ENCODE results near the gene SUMO4.

Gene SUMO4

DNA sequence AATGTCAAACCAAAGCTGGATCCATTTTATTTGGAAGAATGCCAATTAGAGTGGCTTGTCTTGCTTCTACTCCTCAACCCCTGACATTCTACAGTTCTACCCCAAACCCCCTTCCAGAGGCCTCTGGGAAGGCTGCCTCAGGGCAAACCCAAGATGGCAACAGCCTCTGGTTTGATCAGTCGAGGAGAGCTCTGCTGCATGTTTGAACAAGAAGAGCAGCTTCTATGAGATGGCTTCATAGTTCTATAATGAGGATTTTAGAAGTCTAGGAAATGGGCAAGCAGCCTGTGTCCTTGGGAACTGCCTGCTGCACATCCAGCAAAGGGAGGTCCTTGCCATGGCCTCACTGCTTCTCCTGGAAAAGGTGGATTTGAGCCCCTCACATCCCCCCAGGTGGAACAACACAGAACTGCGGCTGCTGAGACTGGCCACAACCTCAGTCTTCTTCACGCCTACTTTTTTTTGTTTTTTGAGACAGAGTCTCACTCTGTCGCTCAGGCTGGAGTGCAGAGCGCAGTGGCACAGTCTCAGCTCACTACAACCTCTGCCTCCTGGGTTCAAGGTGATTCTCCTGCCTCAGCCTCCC, 46.8 kb downstream of the SUMO4 start:
- TF ChIP-seq, protein P1, sequence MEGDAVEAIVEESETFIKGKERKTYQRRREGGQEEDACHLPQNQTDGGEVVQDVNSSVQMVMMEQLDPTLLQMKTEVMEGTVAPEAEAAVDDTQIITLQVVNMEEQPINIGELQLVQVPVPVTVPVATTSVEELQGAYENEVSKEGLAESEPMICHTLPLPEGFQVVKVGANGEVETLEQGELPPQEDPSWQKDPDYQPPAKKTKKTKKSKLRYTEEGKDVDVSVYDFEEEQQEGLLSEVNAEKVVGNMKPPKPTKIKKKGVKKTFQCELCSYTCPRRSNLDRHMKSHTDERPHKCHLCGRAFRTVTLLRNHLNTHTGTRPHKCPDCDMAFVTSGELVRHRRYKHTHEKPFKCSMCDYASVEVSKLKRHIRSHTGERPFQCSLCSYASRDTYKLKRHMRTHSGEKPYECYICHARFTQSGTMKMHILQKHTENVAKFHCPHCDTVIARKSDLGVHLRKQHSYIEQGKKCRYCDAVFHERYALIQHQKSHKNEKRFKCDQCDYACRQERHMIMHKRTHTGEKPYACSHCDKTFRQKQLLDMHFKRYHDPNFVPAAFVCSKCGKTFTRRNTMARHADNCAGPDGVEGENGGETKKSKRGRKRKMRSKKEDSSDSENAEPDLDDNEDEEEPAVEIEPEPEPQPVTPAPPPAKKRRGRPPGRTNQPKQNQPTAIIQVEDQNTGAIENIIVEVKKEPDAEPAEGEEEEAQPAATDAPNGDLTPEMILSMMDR (IDR thresholded peaks at IDR 0.05; ENCODE audit: low read depth, low read length): peak; percentile 6
- no peak overlapping the region for H3K4me3 ChIP-seq (ENCODE audit: low read depth, low read length)
- in situ Hi-C loops (cut with HindIII; ENCODE audit: low sequenced_read_pairs): loop anchor here (25.0 kb wide), 1 partner anchor 360 kb away; no protein-coding TSS in a partner anchor
- DNase-seq (ENCODE audit: low read depth, low spot score): no peak

DNA sequence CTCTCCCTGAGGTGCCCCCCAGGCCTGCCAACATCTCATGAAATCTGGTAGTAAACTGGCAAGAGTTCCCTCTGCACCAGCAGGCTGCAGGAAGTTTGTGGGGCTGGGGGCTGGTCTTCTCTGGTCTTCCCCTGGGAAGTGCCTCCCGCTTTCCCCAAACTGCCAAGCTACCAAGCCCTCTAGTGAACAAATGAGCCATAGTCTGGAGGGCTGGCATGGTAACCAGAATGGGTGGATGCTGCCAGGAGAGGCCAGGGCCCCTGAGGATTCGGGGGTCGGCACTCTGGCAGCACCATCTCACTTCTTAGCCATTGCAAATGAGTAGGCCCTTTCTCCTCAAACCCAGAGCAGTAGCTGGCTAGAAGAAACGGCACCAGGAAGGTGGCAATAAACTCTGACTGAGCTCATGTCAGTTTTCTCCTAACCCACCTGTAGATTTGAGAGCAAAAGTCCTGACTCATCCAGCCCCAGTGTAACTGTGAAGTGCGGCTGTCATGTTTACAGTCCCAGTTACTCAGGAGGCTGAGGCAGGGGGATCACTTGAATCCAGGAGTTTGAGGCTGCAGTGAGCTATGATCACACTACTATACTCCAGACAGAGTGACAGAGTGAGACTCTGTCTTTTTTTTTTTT, 48.9 kb downstream of the SUMO4 start:
- in situ Hi-C loops (cut with HindIII; ENCODE audit: low sequenced_read_pairs): loop anchor here (25.0 kb wide), 1 partner anchor 362 kb away; no protein-coding TSS in a partner anchor
- TF ChIP-seq, protein P1 (IDR thresholded peaks at IDR 0.05; ENCODE audit: low read depth, low read length): no peak
- H3K4me3 ChIP-seq (ENCODE audit: low read depth, low read length): no peak overlapping the region
- DNase-seq (ENCODE audit: low read depth, low spot score): no peak

DNA sequence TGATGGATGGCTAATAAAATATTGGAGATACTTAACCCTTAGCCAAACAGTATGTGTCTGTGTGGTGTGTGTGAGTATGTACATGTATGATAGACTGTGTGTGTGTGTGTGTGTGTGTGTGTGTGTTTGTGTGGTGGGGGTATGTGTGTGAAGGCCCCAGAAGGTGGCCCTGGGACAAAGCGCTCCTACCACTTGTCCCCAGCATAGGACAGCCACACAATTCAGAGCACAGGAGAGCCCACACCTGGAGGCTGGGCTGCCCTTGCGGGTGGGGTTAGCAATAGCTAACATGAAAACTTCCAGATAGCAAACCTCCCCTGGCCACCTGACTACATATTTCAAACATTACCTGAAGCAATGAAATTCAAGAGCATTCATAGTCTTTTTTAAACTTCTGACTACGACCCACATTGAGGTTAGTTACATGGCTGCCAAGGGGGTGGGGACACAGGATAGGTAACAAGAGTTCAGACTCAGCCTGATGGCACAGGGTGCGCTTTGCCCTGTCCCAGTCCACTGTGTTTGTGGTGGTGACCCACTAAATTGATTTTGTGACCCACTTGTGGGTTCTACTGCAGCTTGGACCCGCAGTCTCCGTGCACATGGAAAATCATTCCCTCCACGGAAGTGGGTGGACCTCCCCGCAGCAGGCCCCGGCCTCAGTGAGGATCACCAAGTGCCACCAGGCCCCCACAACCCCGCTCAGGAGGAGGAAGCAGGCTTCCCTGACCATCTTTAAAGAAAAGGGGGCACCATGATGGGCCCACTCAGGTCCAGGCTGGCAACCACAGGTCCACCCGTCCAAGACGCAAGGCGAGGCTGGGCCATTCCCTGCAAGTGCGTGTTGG, 50.0 kb downstream of the SUMO4 start:
- no peak overlapping the region for H3K4me3 ChIP-seq (ENCODE audit: low read depth, low read length)
- no peak for DNase-seq (ENCODE audit: low read depth, low spot score)
- in situ Hi-C loops (cut with HindIII; ENCODE audit: low sequenced_read_pairs): loop anchor here (25.0 kb wide), 1 partner anchor 363 kb away; no protein-coding TSS in a partner anchor
- TF ChIP-seq, protein P1 (IDR thresholded peaks at IDR 0.05; ENCODE audit: low read depth, low read length): no peak

Measured in astrocyte of the spinal cord (primary cell).